HG03060 (cell line): ENCODE measurements around the gene ARL14.

Experiments used
- ATAC-seq: cut with Tn5 transposase; IDR thresholded peaks from one replicate; pipeline ENCODE4 v1.9.1; 2021; ENCODE audit warnings: low read depth, moderate number of reproducible peaks; ENCODE audit not compliant: unreplicated experiment

Gene ARL14

GRCh38 chr3:160719710-160720109 is 42.8 kb downstream of the ARL14 start:
- no peak for ATAC-seq

DNA sequence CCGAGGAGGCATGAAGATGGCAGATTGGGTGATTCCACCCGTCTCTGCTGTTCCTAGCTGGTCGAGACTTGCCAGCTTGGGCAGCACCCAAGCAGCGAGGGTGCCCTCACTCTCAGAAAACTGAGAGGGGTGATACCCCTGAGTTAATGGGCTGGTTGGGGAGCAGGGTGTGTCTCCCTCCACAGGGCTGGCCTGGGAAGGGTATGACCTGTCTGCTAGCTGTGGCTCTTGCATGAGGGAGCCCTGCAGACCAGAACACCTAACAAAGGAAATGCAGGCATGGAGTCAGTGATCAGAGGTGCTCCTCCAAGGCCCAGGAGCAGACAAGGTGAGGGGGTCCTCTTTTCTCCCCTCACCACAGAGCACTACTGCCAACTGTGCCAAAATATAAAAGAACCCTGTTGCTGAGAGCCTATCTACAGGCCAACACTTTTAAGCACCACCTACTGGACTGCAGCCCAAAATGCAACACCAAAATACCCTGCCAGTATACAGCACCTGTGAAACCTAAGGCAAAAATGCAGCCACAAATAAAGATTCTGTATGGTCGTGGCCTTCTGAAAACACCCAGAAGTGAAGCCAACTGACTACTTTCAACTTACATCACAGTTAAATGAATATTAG is 43.3 kb downstream of the ARL14 start:
- no peak for ATAC-seq

DNA sequence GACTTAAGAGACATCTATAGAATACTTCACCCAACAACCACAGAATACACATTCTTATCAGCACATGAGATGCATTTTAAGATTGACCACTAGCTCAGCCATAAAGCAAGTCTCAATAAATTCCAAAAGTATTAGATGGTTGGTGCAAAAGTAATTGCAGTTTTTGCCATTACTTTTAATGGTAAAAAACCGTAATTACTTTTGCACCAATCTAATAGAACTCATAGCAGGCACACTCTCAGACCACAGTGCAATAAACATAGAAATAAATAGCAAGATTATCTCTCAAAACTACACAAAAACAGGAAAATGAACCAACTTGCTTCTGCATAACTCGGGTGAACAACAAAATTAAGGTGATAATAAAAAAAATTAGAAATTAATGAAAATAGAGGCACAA is 45.4 kb downstream of the ARL14 start:
- no peak for ATAC-seq

GRCh38 chr3:160725338-160725737 is 48.4 kb downstream of the ARL14 start:
- no peak for ATAC-seq
